ENCODE data around the gene TUB.

- no peak for TF ChIP-seq JUND (CRISPR knock-in tag; IDR thresholded peaks at IDR 0.05)
- no peak for TF ChIP-seq EP300 (IDR thresholded peaks at IDR 0.05; ENCODE audit: low read depth in 2 of 2, low read length in 2 of 2)
- TF ChIP-seq EP300 (CRISPR knock-in tag; IDR thresholded peaks at IDR 0.05; ENCODE audit: borderline replicate concordance) = no peak
- no peak for TF ChIP-seq ZFP36 (IDR thresholded peaks at IDR 0.05; ENCODE audit: borderline replicate concordance, low read depth, low read length, partially characterized antibody)
- no peak for TF ChIP-seq KDM3A (CRISPR knock-in tag; IDR thresholded peaks at IDR 0.05; ENCODE audit: low read depth)
- no peak for TF ChIP-seq CTCF (CRISPR knock-in tag; IDR thresholded peaks at IDR 0.05)
- TF ChIP-seq SIN3A (IDR thresholded peaks at IDR 0.05; ENCODE audit: borderline replicate concordance, low read depth, low read length) = no peak
- TF ChIP-seq FOSL2 (CRISPR knock-in tag; IDR thresholded peaks at IDR 0.05) = no peak
- TF ChIP-seq EZH2 (conservative IDR thresholded peaks at IDR 0.05; ENCODE audit: low read depth, low read length) = no peak
- TF ChIP-seq ZNF136 (CRISPR knock-in tag; IDR thresholded peaks at IDR 0.05; ENCODE audit: low read depth) = no peak
- no peak for TF ChIP-seq SUZ12 (IDR thresholded peaks at IDR 0.05; ENCODE audit: low read depth, low read length)
- no peak for TF ChIP-seq TFAP4 (IDR thresholded peaks at IDR 0.05; ENCODE audit: borderline replicate concordance, low read depth)
- TF ChIP-seq RFX5 (IDR thresholded peaks at IDR 0.05; ENCODE audit: low read depth, low read length) = no peak
- no peak for TF ChIP-seq RAD21 (CRISPR knock-in tag; IDR thresholded peaks at IDR 0.05)
- TF ChIP-seq CREB1 (IDR thresholded peaks at IDR 0.05) = no peak
- no peak for TF ChIP-seq CREB1 (CRISPR knock-in tag; IDR thresholded peaks at IDR 0.05)
Measured at GRCh38 chr11:8075119-8075726, 5.8 kb upstream of the TUB start.

Measured in HepG2 (cell line).